Measurements from ENCODE around the gene EPB41L3.
"Not testable (repeated sequence)": the region's sequence is repeated elsewhere in the genome, so short reads cannot be mapped to it uniquely, and the experiment has no call there.

EPB41L3 gene

DNA sequence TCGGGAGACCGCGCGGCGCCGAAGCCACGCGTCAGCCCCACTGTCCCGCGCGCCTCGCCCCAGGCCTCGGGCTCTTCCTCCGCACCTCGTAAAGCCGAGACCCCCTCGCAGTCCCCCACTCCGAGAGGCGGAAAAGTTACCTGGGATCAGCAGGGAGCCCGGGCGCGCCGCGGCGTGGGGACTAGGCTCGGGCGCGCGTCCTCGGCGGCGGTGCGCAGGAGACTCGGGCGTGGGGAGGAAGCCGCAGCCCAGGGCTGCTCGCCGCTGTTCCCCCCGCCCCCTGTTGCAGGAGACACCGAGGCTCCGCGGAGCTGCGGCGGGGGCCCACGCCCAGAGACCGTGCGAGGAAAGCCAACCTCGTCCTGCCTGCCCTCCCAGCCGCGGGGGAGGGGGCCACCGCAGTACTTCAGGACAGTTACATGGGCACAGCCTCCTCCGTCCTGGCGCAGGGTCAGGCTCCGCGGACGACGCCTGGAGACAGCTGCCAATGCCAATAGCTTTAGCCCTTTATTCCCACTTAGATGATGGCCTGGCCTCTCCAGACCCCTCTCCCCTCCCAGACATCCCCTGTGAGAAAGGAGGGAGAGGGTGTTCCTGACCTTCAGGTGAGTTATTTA is at the start of gene EPB41L3:
TSS of gene EPB41L3 (minus strand) at position 225 of the 617 bp plus-strand sequence. CDS start 54,814 bp downstream, outside the sequence.
- no peak for DNase-seq (ENCODE audit: low spot score)

DNA sequence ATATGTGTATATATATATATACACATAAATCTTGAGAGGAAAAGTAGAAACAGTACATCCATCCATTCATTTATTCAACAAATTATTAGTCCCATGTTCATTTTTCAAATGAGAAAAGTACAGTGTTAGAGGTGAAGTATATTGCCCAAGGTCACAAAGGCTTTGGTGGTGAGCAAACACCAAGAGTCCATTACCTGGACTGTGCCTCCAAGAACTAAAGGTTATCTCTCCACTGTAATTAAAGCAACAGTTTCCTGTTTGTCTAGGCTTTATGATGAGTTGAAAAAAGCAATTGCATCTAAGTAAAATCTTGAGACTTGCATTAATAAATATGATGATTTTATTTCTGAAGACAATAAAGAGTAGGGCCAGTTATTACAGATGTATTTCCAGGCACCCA is 44.7 kb upstream of the EPB41L3 start:
- no peak for DNase-seq (ENCODE audit: low spot score)

DNA sequence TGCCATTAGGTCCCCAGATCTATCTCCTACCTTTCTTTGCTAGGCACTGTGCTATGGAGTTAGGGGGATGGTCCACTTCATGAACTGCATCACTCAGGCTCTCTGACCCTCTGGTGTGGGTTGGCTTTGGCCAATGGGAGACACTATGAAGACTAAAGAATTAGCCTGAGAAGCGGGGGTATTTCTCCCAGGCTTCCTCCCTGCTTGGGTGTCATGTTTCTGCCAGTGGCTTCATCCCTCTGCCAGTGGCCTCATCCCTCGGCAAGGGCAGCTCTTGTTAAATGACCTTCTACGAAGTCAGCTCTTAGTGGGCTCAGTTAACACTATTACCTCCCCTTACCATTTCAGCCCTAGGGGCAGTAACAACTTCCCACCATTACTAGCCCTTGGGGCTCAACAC is 41.9 kb upstream of the EPB41L3 start:
- no peak for DNase-seq (ENCODE audit: low spot score)

DNA sequence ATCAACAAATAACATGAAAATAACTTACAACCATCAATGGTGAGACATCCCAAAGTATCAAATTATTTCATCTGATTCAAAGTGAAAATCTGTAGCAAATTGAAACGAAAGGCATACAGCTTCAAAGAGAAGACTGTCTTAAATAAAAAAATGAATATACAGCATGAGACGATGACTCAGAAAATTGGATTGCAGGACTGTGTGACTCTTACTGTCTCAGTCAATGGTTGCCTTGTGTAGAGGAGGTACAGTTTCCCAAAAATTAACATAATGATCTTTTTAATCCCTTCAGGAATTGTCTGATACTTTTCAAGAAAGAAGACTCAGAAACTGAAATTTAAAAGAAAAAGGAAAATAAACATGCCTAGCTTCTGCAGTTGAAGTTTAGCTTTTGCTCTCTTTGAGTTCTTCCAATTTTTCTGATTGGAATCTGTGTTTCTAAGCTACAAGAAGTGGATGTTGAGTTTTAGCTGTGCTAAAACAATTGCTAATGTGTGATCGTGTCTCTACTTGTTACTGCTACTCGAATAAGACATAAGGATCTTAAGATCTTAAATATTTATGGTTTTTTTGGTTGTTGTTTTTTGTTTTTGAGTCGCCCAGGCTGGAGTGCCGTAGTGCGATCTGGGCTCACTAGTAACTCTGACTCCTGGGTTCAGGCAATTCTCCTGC is 41.1 kb upstream of the EPB41L3 start:
- DNase-seq (ENCODE audit: low spot score): no peak

DNA sequence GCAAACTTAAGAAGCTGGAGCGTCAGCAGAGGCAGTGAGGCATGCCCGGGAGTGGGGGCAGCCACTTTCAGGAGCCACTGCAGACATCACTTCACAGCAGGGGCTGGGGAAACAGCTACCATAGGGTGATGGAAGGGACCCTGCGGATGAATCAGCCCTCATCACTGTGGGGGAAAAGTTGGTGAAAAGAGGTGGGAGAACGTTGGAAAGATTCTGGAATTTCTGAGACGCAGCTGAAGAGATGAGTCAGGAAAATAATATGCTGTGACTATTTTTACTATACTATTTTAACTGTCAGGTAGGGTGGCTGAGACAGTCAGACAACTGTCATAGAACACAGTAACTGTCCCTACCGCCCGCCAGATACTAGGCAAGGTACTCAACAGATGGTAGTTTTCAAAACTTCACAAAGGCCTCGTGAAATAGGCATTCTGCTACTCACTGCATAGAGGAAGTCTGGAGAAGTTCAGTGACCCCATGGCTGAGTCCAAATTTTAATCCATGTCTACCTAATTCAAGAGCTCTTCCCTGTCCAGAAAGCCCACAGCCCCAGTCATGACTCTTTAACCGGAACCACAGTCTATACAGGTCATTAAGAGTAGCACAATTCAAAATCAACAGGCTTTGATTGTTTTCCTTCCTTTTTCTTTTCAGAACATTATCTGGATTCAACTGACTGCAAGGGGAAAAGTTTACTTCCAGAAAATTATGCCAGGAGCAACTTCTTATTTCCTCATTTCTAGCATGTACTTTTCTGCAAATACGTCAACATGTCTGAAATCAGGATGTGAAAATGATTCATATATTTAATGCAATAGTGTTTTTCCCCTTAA is 39.3 kb upstream of the EPB41L3 start:
- DNase-seq (ENCODE audit: low spot score): peak; percentile 39

DNA sequence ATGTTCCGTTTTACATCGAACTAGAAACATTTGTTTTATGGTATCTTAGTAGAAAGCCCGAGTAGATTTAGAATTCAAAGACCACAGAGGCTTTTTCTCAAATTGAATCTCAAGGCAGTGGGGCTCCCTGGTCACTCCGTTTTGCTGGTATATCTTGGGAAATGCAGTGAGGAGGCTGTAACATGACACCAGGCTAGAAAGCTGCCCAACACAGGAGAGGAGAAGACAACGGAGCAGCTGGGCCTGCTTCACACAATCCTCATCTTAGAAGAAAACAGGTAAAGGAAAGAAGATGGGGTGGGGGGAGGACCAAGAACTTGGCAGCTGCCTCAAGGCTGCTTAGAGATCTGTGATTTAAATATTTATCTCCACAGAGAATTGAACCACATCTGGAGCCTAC is 38.3 kb upstream of the EPB41L3 start:
- no peak for DNase-seq (ENCODE audit: low spot score)

DNA sequence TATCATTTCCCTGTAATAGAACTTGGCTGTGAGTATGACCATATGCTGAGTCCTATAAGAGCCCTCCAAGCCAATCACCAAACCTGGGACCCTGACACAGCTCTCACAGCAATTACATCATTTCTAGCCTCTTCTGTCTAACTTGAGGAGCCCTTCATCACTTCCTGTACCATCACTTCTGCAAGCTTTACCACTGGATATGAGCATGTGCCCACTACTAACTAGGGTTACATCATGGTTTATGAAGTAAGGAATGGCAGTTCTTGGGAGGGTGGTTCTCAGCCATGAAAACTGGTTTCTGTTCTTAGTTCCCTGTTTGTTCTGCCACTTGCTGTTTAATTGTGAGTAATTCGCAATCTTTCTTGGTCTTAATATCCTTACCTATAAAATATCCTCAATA is 31.0 kb upstream of the EPB41L3 start:
- DNase-seq (ENCODE audit: low spot score): no peak

DNA sequence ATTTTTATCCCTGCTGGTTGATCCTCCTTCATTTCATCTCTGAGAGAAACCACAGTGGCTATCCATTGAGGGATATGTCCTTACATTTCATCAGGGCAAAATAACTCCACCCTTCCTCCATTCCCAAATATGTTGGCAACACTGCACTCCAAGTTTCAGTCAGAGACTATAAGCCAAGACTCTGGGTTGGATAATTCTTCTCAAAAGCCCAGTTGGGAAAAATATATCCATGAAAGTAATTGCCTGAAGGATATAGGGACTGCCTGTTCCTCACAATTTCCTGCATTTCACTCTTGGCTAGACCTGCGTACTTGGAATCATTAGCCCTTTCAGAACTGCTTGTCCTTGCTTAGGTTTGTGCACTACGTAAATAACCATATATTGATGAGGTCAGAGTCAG is 27.9 kb upstream of the EPB41L3 start:
- no peak for DNase-seq (ENCODE audit: low spot score)

DNA sequence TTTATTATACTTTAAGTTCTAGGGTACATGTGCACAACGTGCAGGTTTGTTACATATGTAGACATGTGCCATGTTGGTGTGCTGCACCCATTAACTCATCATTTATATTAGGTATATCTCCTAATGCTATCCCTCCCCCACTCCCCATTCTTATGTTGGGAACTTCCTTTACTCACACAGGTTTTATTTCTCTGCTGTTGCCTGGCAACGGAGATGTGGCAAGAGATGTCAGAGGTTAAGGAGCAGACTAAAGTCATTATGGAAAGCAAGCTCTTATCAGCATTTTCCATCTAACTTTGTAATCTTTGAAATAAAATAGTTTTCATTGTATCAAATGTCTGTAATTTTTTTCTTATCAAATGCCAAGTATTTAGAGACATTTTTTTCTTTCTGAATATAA is 26.8 kb upstream of the EPB41L3 start:
- DNase-seq (ENCODE audit: low spot score): not testable (repeated sequence)

DNA sequence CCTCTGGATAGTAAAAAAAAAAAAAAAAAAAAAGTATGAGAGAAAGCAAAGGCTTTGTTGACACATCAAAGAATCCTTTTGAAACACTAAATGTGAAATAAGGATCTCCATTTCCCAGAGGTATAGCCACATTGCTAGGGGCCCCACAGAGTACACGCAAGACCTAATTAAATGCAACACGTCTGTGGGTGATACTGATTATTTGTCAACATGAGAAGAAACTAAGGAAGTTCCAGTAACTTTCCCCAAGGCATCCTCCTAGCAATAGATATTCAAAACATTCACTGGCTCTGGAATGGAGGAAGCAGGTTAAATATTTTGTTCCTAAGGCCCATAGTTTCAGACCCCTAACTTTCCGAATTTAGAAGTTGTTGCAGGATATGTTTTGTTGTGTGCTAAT is 24.6 kb upstream of the EPB41L3 start:
- no peak for DNase-seq (ENCODE audit: low spot score)

DNA sequence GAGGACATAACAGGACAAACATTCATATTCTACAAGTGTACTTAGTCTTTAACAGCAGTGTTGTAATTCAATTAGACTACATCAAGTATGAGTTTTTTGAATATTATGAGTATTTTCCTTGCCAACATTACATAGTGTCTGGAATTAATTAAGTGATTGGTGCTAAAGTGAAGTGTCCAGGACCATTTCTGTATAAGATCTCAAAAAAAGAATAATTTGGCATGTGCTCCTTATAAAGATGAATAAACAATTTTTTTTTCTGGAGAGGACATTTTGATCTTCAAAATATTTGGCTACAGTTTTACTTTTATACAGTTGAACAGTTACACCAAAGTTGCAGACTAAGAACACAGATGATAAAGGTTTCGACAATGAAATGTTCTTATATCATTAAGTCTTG is 15.1 kb upstream of the EPB41L3 start:
- DNase-seq (ENCODE audit: low spot score): no peak

DNA sequence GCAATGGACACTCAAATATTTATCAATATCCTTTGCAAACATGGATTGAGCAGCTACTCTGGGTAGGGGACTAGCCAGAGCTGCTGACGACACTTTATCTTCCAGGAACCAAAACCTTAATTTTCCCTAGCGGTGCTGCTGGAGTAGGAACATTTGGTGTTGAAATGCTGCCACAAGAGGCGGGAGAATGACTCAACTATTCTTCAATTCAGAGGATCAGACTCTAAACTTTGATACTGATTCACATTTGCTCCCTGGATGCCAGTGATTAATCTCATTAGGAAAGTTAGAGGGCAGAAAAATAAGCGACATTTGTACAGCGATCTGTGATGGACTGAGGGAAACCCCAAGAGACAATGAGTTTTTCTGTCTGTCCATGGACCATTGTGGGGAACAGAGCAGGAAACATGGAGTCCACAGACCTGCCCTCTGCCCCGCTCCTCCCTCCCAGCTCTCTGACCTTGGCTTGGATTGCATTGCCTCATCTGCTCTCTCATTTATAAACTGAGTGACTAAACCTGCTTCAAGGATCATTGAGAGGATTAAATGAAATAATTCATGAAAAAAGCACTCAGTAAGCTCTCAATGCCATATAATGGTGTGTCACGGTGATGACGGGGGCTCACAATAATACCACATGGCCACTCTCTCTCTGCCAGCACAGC is 12.6 kb upstream of the EPB41L3 start:
- DNase-seq (ENCODE audit: low spot score): no peak

DNA sequence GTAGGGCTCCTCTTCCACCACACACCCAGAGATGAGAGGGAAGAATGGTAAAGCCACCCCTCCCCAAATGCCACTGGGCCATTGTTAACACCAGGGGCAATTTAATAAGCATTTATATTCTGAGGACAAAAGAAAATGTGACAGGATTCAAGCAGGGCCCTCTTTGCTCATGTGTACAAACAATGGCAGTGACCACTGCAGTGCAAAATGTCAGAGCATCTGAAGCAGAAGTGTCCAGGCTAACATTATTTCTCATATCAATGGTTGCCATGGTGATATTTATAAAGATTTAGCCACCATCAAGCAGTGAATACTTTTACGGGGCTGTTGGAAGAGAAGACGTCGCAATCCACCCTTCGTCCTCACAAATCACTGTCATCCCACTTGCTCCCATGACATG is 10.8 kb upstream of the EPB41L3 start:
- DNase-seq (ENCODE audit: low spot score): no peak

DNA sequence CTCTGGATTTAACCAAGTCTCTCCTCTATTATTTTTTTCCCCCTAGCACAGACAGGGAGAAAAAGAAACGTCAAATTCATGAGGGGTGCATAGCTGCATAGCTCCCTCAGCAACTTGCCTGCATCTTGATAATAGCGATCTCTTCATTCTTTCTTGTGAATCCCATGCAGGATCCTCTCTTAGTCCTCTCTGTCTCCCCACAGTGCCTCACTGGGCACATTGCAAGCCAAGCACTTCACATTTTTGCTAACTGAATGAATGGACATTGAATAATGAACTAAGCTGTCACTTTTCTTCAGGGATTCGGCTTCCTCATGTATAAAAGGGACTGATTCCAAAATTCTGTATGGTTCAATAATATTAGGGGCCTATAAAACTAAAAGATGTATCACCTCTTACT is 2.9 kb upstream of the EPB41L3 start:
- DNase-seq (ENCODE audit: low spot score): peak; percentile 36

DNA sequence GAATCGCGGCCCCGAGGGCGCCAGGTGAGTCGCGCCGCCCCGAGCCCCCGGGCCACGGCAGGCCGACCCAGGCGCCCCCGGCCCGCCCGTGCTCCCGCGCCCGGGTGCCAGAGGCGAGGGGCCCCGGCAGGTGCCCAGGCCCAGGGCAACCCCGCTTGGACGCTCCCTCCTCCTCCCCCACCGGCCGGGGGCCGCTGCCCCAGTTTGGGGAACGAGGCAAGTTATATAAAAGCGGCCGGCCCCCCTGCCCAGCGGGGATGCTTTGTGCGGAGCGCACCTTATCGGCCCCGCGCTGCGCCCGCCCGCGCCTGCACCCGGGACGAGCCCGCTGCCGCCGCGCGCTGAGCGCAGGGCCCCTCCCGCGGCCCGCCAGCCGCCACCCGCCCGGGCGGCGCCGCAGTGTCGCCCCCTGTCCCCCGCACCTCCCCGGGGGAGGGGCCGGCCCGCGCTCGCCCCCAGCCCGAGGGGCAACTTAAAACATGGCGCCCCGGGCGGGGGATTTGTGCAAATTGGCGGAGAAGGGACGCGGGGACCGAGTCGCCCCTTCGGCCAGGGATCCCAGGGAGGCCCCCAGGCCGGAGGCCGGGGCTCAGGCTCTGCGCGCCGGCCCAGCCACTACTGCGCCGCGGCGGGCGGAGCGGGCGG is 639 bp downstream of the EPB41L3 start:
- DNase-seq (ENCODE audit: low spot score): no peak

DNA sequence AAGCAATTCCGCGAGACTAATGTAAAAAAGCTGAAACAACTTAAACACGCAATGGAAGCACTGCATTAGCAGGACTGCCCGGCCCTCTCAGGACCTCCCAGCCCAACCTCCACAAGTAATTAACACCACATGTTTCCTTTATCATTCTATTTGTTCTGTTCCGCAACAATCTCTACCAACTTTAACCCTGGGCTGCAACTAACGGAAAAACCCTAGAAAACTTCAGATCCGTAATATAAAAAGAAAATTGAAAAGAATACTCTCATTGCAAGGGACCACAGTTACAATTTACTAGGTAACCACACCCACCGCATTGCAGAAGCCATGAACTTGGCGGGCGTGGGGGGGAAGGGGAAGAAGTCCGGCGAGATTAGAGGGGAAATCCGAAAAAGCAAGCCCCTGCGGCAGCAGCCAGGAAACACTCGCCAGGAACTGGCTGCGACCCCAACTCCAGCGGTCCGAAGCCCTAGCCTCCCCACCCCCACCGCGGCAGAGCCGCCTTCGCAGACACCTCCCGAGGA is 1.2 kb downstream of the EPB41L3 start:
- no peak for DNase-seq (ENCODE audit: low spot score)

DNA sequence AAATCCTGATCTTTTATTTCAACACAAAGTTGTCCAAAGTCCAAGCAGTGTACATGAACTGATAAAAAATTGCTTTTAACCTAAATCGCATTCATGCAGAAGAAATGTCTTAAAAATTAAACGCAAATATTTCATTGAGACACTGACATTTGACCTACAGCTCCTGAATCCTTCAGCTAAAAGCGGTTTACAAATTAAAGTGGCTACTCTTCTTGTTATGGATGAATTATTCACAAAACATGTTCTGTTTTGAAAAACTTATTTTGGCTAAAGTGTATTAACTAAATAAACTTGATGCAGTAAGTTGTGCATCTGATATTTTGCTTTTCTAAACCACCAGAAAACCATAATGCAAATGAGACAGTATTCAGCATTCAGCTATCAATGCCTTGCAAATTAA is 2.2 kb downstream of the EPB41L3 start:
- no peak for DNase-seq (ENCODE audit: low spot score)

DNA sequence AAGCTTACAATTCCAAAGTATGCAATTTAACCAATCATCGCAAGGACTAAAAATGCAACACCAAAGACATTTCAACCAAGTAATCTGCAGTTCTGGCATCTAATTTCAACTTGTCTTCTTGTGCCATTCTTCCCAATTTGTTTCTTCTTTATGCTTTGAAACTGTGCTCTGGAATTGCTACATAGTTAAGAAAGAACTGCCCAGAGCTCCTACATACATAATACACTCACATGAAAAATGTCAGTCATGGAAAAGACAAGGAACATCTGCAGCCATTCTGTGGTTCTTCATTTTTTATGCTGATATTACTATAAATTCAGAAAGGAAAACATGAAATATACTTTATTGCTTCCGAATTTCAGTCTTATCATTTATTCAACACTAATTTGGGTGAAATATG is 4.4 kb downstream of the EPB41L3 start:
- no peak for DNase-seq (ENCODE audit: low spot score)

DNA sequence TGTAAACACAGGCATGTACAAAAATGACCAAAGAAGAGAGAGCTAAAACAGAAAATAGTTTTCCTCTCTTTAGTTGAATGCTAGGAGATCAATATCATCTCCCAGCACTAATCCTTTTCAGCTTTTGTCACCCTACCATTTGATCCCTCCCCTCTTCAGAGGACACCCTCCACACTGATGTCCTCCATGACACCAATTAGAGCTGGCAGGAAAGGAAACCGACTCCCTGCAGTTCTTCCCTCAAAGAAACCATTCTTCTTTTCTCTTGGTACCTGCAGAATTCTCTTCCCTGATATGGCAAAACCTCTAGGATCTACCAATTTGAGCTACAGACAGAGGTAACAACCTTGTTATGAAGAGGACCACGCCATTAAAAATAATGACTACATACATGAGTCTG is 5.3 kb downstream of the EPB41L3 start:
- DNase-seq (ENCODE audit: low spot score): no peak

DNA sequence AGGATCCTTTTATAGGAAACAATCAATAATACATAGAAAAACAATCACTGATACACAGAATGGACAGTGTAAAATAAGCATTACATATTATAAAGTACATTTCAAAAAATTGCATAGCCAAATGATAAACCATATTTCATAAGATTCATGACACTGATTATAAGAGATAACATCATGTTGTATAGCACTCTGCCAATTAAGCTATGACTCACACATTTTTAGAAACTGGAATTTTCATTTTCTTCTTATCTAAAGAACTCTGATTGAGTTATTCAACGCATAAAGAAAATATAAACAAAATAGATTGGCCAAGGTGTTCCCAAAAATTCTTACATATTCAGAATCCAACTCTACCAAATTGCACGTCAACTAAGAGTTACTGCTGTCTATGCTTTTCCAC is 5.9 kb downstream of the EPB41L3 start:
- no peak for DNase-seq (ENCODE audit: low spot score)

DNA sequence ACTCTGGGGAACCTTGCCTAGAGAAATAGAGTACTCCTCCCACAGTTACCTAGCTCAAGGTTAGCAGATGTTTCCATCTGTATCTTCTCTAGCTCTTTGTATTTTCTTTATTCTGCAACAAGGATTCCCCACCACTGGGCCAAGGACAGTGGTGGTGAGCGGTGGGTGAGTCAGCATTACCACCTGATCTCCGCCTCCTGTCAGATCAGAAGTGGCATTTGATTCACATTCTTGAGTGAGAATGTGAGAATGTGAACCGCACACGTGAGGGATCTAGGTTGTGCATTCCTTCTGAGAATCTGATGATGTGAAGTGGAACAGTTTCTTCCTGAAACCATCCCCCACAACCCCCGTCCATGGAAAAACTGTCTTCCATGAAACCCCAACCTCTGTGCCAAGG is 9.0 kb downstream of the EPB41L3 start:
- no peak for DNase-seq (ENCODE audit: low spot score)

DNA sequence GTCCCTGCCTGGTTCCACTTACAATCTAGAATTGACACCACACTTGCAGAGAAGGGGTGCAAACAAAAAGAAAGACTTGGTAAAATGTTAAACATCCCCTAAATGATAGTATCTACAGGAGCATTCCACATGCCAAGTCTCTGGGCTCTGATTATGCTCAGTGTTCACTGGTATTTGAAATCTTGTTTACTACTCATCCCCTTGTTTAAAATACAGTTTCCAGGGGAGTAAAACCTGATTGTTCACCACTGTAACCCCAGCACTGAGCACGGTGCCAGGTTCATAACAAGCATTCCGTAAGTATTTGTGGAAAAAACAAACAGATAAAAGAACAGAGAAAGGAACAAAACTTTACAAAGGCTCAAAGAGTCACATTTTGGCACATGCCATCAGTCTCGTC is 11.7 kb downstream of the EPB41L3 start:
- no peak for DNase-seq (ENCODE audit: low spot score)
